ACC112 (cell line): ENCODE data around the gene SPATC1L.

ENCODE experiments used
- H2AFZ ChIP-seq: fragments of 200-600 bp; sonication (generic); one replicate; pipeline ENCODE4 v1.6.0; 2017; ENCODE audit warnings: antibody characterized with exemption, low read length; ENCODE audit not compliant: unreplicated experiment
- H3K27ac ChIP-seq: fragments of 200-600 bp; sonication (generic); 2 replicates; pipeline ENCODE4 v1.5.1; 2014; ENCODE audit warnings: low read depth, mild to moderate bottlenecking, antibody characterized with exemption, low read length, moderate library complexity
- H3K27me3 ChIP-seq: fragments of 200-600 bp; sonication (generic); 2 replicates; pipeline ENCODE4 v1.6.1; 2014; ENCODE audit warnings: mild to moderate bottlenecking, antibody characterized with exemption, low read length, moderate library complexity, mixed read lengths; ENCODE audit not compliant: insufficient read depth
- H3K36me3 ChIP-seq: fragments of 200-600 bp; sonication (generic); 2 replicates; pipeline ENCODE4 v1.6.1; 2016; ENCODE audit warnings: mild to moderate bottlenecking, antibody characterized with exemption, low read length, moderate library complexity, mixed read lengths; ENCODE audit not compliant: insufficient read depth
- H3K4me1 ChIP-seq: fragments of 200-600 bp; sonication (generic); one replicate; pipeline ENCODE4 v1.6.1; 2016; ENCODE audit warnings: low read length, mixed read lengths; ENCODE audit not compliant: insufficient read depth, unreplicated experiment, control insufficient read depth
- H3K4me3 ChIP-seq: fragments of 200-600 bp; sonication (generic); 2 replicates; pipeline ENCODE4 v1.5.1; 2014; ENCODE audit warnings: mild to moderate bottlenecking, low read depth, low read length
- H3K79me2 ChIP-seq: fragments of 200-600 bp; sonication (generic); one replicate; pipeline ENCODE4 v1.6.0; 2016; ENCODE audit warnings: low read length; ENCODE audit not compliant: control insufficient read depth, unreplicated experiment, insufficient read depth

SPATC1L gene

GRCh38 chr21:46222436-46223116, 38.3 kb upstream of the SPATC1L start:
- no peaks in the 10 kb centered on the region; the same call in 1 of the 2 replicates for H3K36me3 ChIP-seq
- no peaks in the 10 kb centered on the region for H3K27me3 ChIP-seq
- peaks cover 15% of the 10 kb centered on the region for H3K4me1 ChIP-seq
- H3K4me3 ChIP-seq = no peak overlapping the region
- H3K27ac ChIP-seq = no peak overlapping the region
- H2AFZ ChIP-seq = no peak overlapping the region
- peaks cover 37% of the 10 kb centered on the region for H3K79me2 ChIP-seq

- Histone ChIP-seq H3K79me2 (peaks cover 29% of the 10 kb centered on the region), H2AFZ (no peak overlapping the region), H3K27me3 (no peaks in the 10 kb centered on the region), H3K4me1 (peaks cover 9% of the 10 kb centered on the region), H3K27ac (no peak overlapping the region), H3K4me3 (no peak overlapping the region), H3K36me3 (no peaks in the 10 kb centered on the region; the same call in 1 of the 2 replicates)
These were observed 37.6 kb upstream of the SPATC1L start for GRCh38 chr21:46221664-46222435.

GRCh38 chr21:46220847-46221246, 36.6 kb upstream of the SPATC1L start:
- Histone ChIP-seq H3K79me2 (peaks cover 21% of the 10 kb centered on the region), H3K27me3 (no peaks in the 10 kb centered on the region), H3K4me1 (peaks cover 1% of the 10 kb centered on the region), H3K36me3 (no peaks in the 10 kb centered on the region; the same call in 1 of the 2 replicates), H3K4me3 (no peak overlapping the region), H3K27ac (no peak overlapping the region), H2AFZ (no peak overlapping the region)

- no peaks in the 10 kb centered on the region for H3K4me1 ChIP-seq
- H3K79me2 ChIP-seq = peaks cover 18% of the 10 kb centered on the region
- H2AFZ ChIP-seq = no peak overlapping the region
- H3K27ac ChIP-seq = no peak overlapping the region
- no peak overlapping the region for H3K4me3 ChIP-seq
- no peaks in the 10 kb centered on the region for H3K27me3 ChIP-seq
- no peaks in the 10 kb centered on the region; the same call in 1 of the 2 replicates for H3K36me3 ChIP-seq
These were observed 36.1 kb upstream of the SPATC1L start for GRCh38 chr21:46220275-46220810.

GRCh38 chr21:46219591-46220239, 35.5 kb upstream of the SPATC1L start:
- Histone ChIP-seq H2AFZ (no peak overlapping the region), H3K4me1 (no peaks in the 10 kb centered on the region), H3K36me3 (no peaks in the 10 kb centered on the region; the same call in 1 of the 2 replicates), H3K79me2 (peaks cover 18% of the 10 kb centered on the region), H3K27ac (no peak overlapping the region), H3K4me3 (no peak overlapping the region), H3K27me3 (no peaks in the 10 kb centered on the region)

- H3K36me3 ChIP-seq = no peaks in the 10 kb centered on the region; the same call in 1 of the 2 replicates
- no peak overlapping the region for H3K27ac ChIP-seq
- H3K4me1 ChIP-seq = no peaks in the 10 kb centered on the region
- H3K4me3 ChIP-seq = no peak overlapping the region
- H3K27me3 ChIP-seq = no peaks in the 10 kb centered on the region
- no peak overlapping the region for H2AFZ ChIP-seq
- peaks cover 14% of the 10 kb centered on the region for H3K79me2 ChIP-seq
These were observed 34.8 kb upstream of the SPATC1L start for GRCh38 chr21:46218906-46219590.

GRCh38 chr21:46217511-46218196, 33.4 kb upstream of the SPATC1L start:
- no peaks in the 10 kb centered on the region for H3K27me3 ChIP-seq
- no peaks in the 10 kb centered on the region for H3K4me1 ChIP-seq
- H3K4me3 ChIP-seq = no peak overlapping the region
- H3K27ac ChIP-seq = no peak overlapping the region
- peaks cover 11% of the 10 kb centered on the region for H3K79me2 ChIP-seq
- H3K36me3 ChIP-seq = no peaks in the 10 kb centered on the region; the same call in 1 of the 2 replicates
- no peak overlapping the region for H2AFZ ChIP-seq

GRCh38 chr21:46216132-46216747, 32.0 kb upstream of the SPATC1L start:
- peaks cover 2% of the 10 kb centered on the region for H3K79me2 ChIP-seq
- no peaks in the 10 kb centered on the region for H3K27me3 ChIP-seq
- no peaks in the 10 kb centered on the region; the same call in 1 of the 2 replicates for H3K36me3 ChIP-seq
- H3K27ac ChIP-seq = no peak overlapping the region
- H3K4me3 ChIP-seq = no peak overlapping the region
- no peak overlapping the region for H2AFZ ChIP-seq
- H3K4me1 ChIP-seq = no peaks in the 10 kb centered on the region

GRCh38 chr21:46215436-46216131, 31.3 kb upstream of the SPATC1L start:
- no peak overlapping the region for H2AFZ ChIP-seq
- H3K27ac ChIP-seq = no peak overlapping the region
- no peaks in the 10 kb centered on the region for H3K79me2 ChIP-seq
- no peaks in the 10 kb centered on the region for H3K4me1 ChIP-seq
- no peaks in the 10 kb centered on the region; the same call in none of the 2 replicates for H3K36me3 ChIP-seq
- no peaks in the 10 kb centered on the region for H3K27me3 ChIP-seq
- H3K4me3 ChIP-seq = no peak overlapping the region
